ENCODE data around the gene FAM181A. TPM values are rescaled to one million over a fixed set of nuclear protein-coding genes. Genes with fewer than 3 reads are reported as not detected.

FAM181A gene
- total and polyA plus RNA-seq, 2 experiments from 2014 or later, result not detected

- H3F3A ChIP-seq (replicated peaks; ENCODE audit: low read depth), result no peaks in the 10 kb centered on the region
- no peak overlapping the region for H3K27ac ChIP-seq (ENCODE audit: low read depth)
- Mint-ChIP-seq H3K27me3 (ENCODE audit: insufficient read depth, low read depth, poor library complexity) (peaks cover 10% of the 10 kb centered on the region), H3K9me3 (no peaks in the 10 kb centered on the region; the same call in 1 of the 3 replicates), H3K27ac (no peak overlapping the region), H3K4me3 (no peak overlapping the region), H3K4me1 (peaks cover 24% of the 10 kb centered on the region), H3K36me3 (ENCODE audit: low read depth) (no peaks in the 10 kb centered on the region)
- no peaks in the 10 kb centered on the region for H3K27me3 ChIP-seq (ENCODE audit: insufficient read depth)
- no peak overlapping the region for H3K4me2 ChIP-seq
- ATAC-seq, result no peak
- TF ChIP-seq REST (IDR thresholded peaks at IDR 0.05; ENCODE audit: unreplicated experiment), result no peak
- no peak for TF ChIP-seq CTCF (conservative IDR thresholded peaks at IDR 0.05; ENCODE audit: low read depth in 2 of 2)
- no peak for TF ChIP-seq EZH2 (IDR thresholded peaks at IDR 0.05; ENCODE audit: low read depth, unreplicated experiment)
- no peak for TF ChIP-seq STAT1 (IDR thresholded peaks at IDR 0.05; ENCODE audit: unreplicated experiment)
- no peak for TF ChIP-seq ETS1 (IDR thresholded peaks at IDR 0.05)
- TF ChIP-seq JUNB (IDR thresholded peaks at IDR 0.05; ENCODE audit: unreplicated experiment), result no peak
- TF ChIP-seq ZNF114 (CRISPR knock-in tag; IDR thresholded peaks at IDR 0.05), result no peak
- TF ChIP-seq POLR2AphosphoS5 (IDR thresholded peaks at IDR 0.05; ENCODE audit: low read depth), result no peak
- no peak for TF ChIP-seq NANOG (IDR thresholded peaks at IDR 0.05; ENCODE audit: borderline replicate concordance)
- TF ChIP-seq CREB1 (CRISPR knock-in tag; IDR thresholded peaks at IDR 0.05; ENCODE audit: low read depth), result no peak
- no peak for TF ChIP-seq EZH2phosphoT487 (IDR thresholded peaks at IDR 0.05; ENCODE audit: unreplicated experiment)
- TF ChIP-seq ZNF331 (CRISPR knock-in tag; IDR thresholded peaks at IDR 0.05; ENCODE audit: low read depth), result no peak
- no peak for TF ChIP-seq ZNF462 (CRISPR knock-in tag; IDR thresholded peaks at IDR 0.05)
- DNase-seq (ENCODE audit: low spot score), result no peak
- H2AFZ ChIP-seq, result no peak overlapping the region
- H3K4me1 ChIP-seq (ENCODE audit: insufficient read depth), result peaks cover 14% of the 10 kb centered on the region
- H3K79me2 ChIP-seq (replicated peaks; ENCODE audit: insufficient read depth), result no peaks in the 10 kb centered on the region
- H3K36me3 ChIP-seq (ENCODE audit: insufficient read depth), result no peaks in the 10 kb centered on the region
- H4K20me1 ChIP-seq (replicated peaks; ENCODE audit: insufficient read depth), result no peaks in the 10 kb centered on the region
- H3K4me3 ChIP-seq, result no peak overlapping the region
- H3K9me2 ChIP-seq (ENCODE audit: insufficient read depth), result no peaks in the 10 kb centered on the region
These were observed 29.0 kb upstream of the FAM181A start for GRCh38 chr14:93898081-93898611.
